Gastroesophageal sphincter (tissue), 3 donors: ENCODE results near the gene MRE11.

Experiments used
- POLR2A ChIP-seq, 2 donors: fragments of 450-650 bp; IDR thresholded peaks; one replicate each; pipeline ENCODE4 v1.6.1; 2017; ENCODE audit warnings: antibody characterized with exemption in 2 of 2, mild to moderate bottlenecking in 2 of 2, moderate library complexity in 1 of 2
- POLR2AphosphoS5 ChIP-seq: sonication (generic); formaldehyde crosslinking; IDR thresholded peaks from one replicate; pipeline ENCODE4 v1.6.1; 2017; ENCODE audit warnings: antibody characterized with exemption
- TF ChIP-seq, protein P1 (sequence below), 4 experiments: fragments of 200-600 bp in 2 of 4; fragments of 450-650 bp in 2 of 4; sonication (generic) in 1 of 4; IDR thresholded peaks; one replicate each; pipeline ENCODE4 v1.5.1; 2017 to 2019; ENCODE audit warnings: antibody characterized with exemption in 4 of 4, mild to moderate bottlenecking in 2 of 4, moderate library complexity in 2 of 4

DNA sequence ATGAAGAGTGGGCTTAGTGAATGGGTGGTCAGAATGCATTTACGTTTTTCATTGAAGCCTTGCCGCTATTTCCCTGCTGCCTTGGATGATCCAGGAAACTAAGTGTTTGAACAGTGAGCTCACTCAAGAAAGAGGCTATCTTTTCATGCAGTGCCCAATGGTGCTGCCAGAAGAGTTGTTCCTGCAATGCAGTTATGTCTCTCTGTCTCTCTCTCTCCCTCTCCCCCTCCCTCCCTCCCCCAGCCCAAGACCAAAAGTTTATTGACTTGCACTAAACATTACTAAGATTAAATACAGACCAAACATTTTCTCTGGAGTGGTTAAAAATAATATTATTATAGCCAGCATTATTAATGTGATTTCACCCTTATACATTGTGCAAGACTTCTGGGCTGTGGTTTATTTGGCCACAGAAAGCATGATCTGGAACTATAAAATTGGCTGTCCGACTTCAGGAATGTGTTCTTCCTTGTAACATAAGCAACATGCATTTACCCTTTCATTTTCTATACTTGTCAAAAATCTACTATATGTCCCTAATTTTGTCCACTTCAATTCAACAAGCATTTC lies 43.5 kb upstream of the MRE11 start:
- TF ChIP-seq, protein P1, sequence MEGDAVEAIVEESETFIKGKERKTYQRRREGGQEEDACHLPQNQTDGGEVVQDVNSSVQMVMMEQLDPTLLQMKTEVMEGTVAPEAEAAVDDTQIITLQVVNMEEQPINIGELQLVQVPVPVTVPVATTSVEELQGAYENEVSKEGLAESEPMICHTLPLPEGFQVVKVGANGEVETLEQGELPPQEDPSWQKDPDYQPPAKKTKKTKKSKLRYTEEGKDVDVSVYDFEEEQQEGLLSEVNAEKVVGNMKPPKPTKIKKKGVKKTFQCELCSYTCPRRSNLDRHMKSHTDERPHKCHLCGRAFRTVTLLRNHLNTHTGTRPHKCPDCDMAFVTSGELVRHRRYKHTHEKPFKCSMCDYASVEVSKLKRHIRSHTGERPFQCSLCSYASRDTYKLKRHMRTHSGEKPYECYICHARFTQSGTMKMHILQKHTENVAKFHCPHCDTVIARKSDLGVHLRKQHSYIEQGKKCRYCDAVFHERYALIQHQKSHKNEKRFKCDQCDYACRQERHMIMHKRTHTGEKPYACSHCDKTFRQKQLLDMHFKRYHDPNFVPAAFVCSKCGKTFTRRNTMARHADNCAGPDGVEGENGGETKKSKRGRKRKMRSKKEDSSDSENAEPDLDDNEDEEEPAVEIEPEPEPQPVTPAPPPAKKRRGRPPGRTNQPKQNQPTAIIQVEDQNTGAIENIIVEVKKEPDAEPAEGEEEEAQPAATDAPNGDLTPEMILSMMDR (IDR thresholded peaks at IDR 0.05), result no peak
- TF ChIP-seq POLR2A (IDR thresholded peaks at IDR 0.05) (no peak), POLR2AphosphoS5 (no peak)
